Stimulated activated CD4-positive, alpha-beta T cell treated with anti-CD3 and anti-CD28 coated beads, TNF-alpha, amount 100 ng/mL, for 4 hours (primary cell): ENCODE measurements around the gene CGREF1.

Experiments used
- DNase-seq, 3 experiments: peaks; one replicate each; pipeline ENCODE4 v3.0.0-alpha.2; 2020; ENCODE audit warnings: low read depth in 3 of 3

Gene CGREF1

DNA sequence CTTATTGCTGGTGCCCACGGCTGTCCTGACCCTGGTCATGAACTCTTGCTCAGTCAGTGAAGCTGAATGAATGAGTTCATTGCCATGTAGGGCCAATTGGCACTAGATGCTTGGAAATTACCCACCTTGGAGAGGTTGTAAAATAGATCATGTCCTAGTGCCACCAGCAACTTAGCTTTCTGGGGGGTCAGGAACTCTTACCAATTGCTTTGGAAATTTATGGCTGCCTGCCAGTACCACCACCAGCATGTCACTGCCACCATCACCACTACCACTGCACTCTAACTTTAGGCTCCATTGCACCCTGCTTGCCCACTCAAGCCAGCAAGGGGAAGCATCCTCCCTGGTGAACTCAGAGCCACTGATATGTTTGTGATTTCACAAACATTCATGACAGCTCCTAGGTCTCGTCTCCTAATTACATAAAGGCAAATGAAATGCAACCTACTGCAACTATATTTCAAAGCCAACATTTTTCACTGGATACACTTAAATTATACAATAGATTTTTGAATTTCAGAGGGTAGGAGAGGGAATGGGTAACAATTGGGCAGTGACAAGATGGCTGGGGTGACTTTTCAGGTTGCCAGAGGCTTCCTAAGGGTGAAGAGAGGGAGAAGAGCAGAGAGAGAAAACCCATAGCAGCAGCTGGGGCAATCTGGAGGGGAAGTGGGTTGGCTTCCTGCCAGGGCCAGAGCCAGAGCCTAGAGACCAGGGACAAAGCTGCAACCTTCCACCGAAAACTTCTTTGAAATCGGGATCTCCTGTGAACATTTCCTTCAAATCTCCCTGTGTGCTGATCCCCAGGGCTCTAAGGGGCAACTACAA is 44.0 kb downstream of the CGREF1 start:
- DNase-seq = peak in 1 of 3 experiments; percentile 28

DNA sequence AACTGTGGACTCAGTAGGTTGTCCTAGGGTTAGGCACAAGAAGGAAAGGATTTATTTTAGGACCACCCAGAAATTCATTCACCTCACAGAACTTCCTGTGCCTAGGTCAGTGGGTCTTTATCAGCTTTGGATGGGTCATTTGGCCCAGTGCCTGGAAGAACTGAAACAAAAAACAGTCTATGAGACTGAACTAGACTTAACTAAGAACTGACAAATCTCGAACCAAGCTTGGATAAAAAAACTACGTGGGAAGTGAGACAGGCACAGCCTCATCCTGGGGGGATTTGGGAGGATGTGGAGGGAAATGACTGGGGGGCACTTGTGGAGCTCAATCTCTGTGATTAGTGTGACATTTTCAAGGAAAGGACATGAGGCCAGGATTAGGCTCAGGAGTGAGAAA is 45.1 kb downstream of the CGREF1 start:
- DNase-seq = no peak

- no peak for DNase-seq
Measured at GRCh38 chr2:27072920-27073319, 46.0 kb downstream of the CGREF1 start.

GRCh38 chr2:27071990-27072830 is 46.7 kb downstream of the CGREF1 start:
- peak in 1 of 3 experiments; percentile 31 for DNase-seq

GRCh38 chr2:27071277-27071989 is 47.5 kb downstream of the CGREF1 start, which contains the start of gene OST4:
TSS of gene OST4 (minus strand) at chr2:27071654.
- DNase-seq = peak; percentile 75 to 82 (median 77)

DNA sequence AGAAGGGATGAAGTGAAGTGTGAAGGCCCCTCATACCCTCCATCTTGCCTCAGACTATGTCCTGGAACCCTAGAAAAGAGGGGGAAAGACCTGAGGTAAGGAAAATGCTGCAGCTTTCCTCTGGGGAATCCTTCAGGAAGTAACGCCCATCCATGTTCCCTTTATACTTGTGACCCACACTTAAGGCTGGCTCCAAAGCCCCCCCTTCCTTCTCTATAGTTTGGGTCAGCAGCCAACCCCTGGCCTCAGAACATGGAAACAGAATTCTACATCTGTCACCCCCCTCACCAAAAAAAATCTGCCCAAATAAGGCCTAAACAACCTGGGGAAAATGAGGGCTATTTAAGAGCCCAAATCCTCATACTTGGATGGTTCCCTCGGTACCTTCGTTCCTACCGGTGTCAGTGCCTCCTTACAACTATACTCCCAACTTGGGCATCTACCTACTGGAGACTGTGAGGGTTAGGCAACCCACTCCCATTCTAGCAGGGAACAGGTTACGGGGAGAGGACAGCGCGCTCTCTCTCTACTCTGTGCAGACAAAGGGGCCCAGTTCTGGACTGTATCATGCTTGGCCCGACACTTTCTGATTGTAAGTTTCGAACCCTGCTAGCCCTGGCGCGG is 48.2 kb downstream of the CGREF1 start:
- DNase-seq = no peak

DNA sequence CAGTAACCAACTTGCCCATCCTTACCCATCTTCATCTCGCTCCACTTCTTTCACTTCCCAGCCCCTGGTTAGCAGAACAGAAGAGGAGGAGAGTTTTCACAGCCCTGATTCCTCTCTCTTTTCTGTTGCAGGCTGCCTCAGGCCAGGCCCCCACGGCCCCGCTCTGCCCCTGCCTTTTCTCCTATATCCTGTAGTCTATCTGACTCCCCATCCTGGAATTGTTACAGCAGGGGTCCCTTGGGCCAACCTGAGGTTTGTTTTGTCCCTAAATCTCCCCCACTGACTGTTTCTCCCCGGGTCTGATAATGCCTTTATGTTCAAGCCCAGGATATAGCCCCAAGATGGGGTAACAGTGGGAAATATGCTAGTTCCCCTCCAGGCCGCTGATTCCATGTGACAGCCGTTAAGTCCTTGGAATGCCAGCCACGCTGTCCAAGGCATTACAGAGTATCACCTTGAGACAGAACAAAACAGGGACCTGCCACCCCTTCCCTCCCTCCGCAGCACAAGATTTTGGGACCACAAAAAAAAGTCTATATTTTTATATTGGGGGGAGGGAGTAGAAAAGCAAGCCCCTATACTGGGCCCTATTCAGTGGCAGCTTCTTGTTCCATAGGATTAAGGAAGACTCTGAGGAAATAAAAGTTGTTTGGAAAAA is 48.8 kb downstream of the CGREF1 start:
- no peak for DNase-seq

GRCh38 chr2:27069436-27069835 is 49.5 kb downstream of the CGREF1 start:
- DNase-seq = no peak

- DNase-seq = no peak
Measured at GRCh38 chr2:27067385-27067784, 51.5 kb downstream of the CGREF1 start.

GRCh38 chr2:27065128-27065527 is 53.8 kb downstream of the CGREF1 start:
- no peak for DNase-seq

GRCh38 chr2:27060323-27060722 is 58.6 kb downstream of the CGREF1 start:
- no peak for DNase-seq

- DNase-seq = no peak
Measured at GRCh38 chr2:27059141-27059820, 59.6 kb downstream of the CGREF1 start.

GRCh38 chr2:27058210-27058609 is 60.7 kb downstream of the CGREF1 start:
- no peak for DNase-seq

GRCh38 chr2:27057184-27057583 is 61.7 kb downstream of the CGREF1 start:
- DNase-seq = no peak

DNA sequence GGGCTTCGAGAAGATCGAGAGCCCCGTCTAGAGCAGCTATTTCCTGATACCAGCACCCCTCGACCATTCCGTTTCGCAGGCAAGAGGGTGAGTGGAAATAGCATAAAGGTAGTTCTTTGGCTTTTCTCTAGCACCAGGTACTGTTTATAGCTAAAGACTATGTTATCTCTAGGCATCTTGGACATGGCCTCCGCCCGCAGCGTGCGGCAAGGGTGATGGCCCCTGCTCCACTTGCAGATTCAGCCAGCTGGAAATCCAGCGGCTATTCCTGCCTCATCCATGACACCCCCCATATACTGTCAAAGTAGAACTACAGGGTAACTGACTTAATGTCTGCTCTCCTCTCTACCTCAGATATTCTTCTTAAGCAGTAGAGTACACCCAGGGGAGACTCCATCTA is 64.2 kb downstream of the CGREF1 start:
- no peak for DNase-seq

DNA sequence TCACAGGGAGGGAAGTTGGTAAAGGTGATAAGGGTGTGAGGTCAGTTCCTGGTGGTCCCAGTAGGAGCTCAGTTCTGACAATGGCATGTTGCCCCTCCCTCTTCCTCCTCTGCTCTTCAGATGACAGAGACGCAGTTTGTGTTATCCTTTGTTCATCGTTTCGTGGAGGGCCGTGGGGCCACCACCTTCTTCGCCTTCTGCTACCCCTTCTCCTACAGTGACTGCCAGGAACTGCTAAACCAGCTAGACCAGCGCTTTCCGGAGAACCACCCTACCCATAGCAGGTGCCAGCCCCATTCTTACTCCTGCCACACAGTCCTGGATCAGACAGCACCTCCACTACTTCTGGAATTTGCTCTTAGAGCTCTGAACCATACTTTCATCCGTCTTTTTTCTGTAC is 65.2 kb downstream of the CGREF1 start:
- no peak for DNase-seq

DNA sequence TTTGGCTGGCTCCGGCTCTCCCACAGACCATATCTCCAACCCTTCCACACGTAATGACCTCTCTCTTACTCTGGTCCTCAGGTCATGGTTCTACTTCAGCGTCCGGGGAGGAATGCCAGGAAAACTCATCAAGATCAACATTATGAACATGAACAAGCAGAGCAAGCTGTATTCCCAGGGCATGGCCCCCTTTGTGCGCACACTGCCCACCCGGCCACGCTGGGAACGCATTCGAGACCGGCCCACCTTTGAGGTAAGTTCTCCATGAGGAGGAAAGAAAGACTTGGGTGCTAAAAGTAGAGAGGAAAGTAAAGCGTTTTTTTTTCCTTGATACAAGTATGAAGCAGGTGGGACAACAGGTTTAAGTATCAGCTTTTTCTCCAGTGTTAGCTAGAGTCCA is 65.6 kb downstream of the CGREF1 start:
- no peak for DNase-seq

DNA sequence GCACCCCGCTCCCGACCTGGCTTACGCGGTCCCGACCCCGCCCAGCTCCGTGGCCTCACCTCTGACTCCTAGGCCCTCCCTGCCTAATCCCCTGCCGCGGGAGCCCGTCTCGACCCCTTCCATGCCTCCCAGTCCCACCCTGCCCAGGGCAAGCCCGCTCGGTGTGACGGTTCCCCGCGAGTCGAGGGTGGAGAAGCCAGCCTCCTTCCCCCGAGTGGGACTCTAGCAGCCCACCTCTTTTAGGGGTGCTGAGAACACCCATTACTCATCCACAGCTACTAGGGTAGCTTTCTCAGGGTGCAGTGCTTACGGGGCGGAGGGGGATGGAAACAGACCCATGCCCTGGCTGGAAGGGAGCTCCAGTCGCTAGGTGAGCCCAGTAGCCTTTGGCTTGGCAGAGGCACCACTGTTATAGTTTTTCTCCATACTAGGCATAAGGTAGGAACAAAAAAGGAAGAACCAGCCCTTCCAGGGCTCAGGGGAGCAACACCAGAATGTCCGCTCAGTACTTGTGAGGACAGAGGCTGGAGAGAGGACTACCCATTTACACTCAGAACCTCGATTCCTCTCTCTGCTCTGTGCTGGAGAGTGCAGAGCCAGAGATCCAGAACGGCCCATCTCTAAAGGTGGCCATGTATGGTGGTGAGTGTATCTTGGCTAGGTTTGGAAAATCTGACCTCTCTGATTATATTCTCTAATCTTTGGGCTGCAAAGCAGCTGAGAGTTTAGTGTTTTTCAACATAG is 66.9 kb downstream of the CGREF1 start:
- DNase-seq = peak in 1 of 3 experiments; percentile 14

- DNase-seq = peak; percentile 92 to 96 (median 92)
Measured at GRCh38 chr2:27050996-27051901, 67.7 kb downstream of the CGREF1 start, which contains the start of gene AGBL5. TSS of gene AGBL5 (plus strand) at chr2:27051668. CDS start at chr2:27052959, 1,291 bp downstream.
